Tibial nerve (tissue), 4 donors: ENCODE measurements around the gene ADGRG6.

Source experiments
- CTCF ChIP-seq, 5 experiments: fragments of 200-600 bp in 3 of 5; fragments of 450-650 bp in 2 of 5; sonication (generic) in 3 of 5; IDR thresholded peaks; one replicate each; pipeline ENCODE4 v1.5.1; 2016 to 2019; ENCODE audit warnings: antibody characterized with exemption in 5 of 5, mild to moderate bottlenecking in 3 of 5, moderate library complexity in 2 of 5
- EP300 ChIP-seq, 2 donors: sonication (generic); formaldehyde crosslinking; IDR thresholded peaks; one replicate each; pipeline ENCODE4 v1.6.1; 2017; ENCODE audit warnings: antibody characterized with exemption in 2 of 2, mild to moderate bottlenecking in 1 of 2
- POLR2A ChIP-seq, 2 donors: fragments of 450-650 bp; IDR thresholded peaks; one replicate each; pipeline ENCODE4 v1.6.1; 2017; ENCODE audit warnings: antibody characterized with exemption in 2 of 2, mild to moderate bottlenecking in 2 of 2, moderate library complexity in 2 of 2

GRCh38 chr6:142459271-142459670 lies 157.5 kb downstream of the ADGRG6 start:
- TF ChIP-seq CTCF (IDR thresholded peaks at IDR 0.05): no peak
- no peak for TF ChIP-seq POLR2A (IDR thresholded peaks at IDR 0.05)
- no peak for TF ChIP-seq EP300 (IDR thresholded peaks at IDR 0.05)
